ENCODE measurements around the gene USP47.

Gene USP47

GRCh38 chr11:11841723-11842420, at the start of gene USP47:
USP47 (plus strand) TSS chr11:11841972; CDS start chr11:11842186, 214 bp downstream.
- DNase-seq (ENCODE audit: low spot score): peak; percentile 93

GRCh38 chr11:11793073-11793472, 48.7 kb upstream of the USP47 start:
- no peak for DNase-seq (ENCODE audit: low spot score)

GRCh38 chr11:11798586-11799438, 43.0 kb upstream of the USP47 start:
- DNase-seq (ENCODE audit: low spot score): peak; percentile 80

- no peak for DNase-seq (ENCODE audit: low spot score)
These were observed 36.5 kb upstream of the USP47 start for GRCh38 chr11:11805228-11805627.

- DNase-seq (ENCODE audit: low spot score): no peak
These were observed 35.7 kb upstream of the USP47 start for GRCh38 chr11:11806074-11806473.

- DNase-seq (ENCODE audit: low spot score): no peak
These were observed 35.2 kb upstream of the USP47 start for GRCh38 chr11:11806586-11806985.

- DNase-seq (ENCODE audit: low spot score): no peak
These were observed 33.7 kb upstream of the USP47 start for GRCh38 chr11:11807811-11808782.

GRCh38 chr11:11808992-11809615, 32.7 kb upstream of the USP47 start:
- DNase-seq (ENCODE audit: low spot score): no peak

GRCh38 chr11:11810764-11811726, 30.7 kb upstream of the USP47 start:
- no peak for DNase-seq (ENCODE audit: low spot score)

GRCh38 chr11:11813288-11813962, 28.3 kb upstream of the USP47 start:
- no peak for DNase-seq (ENCODE audit: low spot score)

GRCh38 chr11:11814614-11815452, 26.9 kb upstream of the USP47 start:
- no peak for DNase-seq (ENCODE audit: low spot score)

GRCh38 chr11:11816511-11817314, 25.1 kb upstream of the USP47 start:
- DNase-seq (ENCODE audit: low spot score): no peak

GRCh38 chr11:11817957-11818356, 23.8 kb upstream of the USP47 start:
- no peak for DNase-seq (ENCODE audit: low spot score)

GRCh38 chr11:11818529-11819121, 23.1 kb upstream of the USP47 start:
- no peak for DNase-seq (ENCODE audit: low spot score)

- no peak for DNase-seq (ENCODE audit: low spot score)
These were observed 19.9 kb upstream of the USP47 start for GRCh38 chr11:11821899-11822298.

GRCh38 chr11:11822946-11823345, 18.8 kb upstream of the USP47 start:
- no peak for DNase-seq (ENCODE audit: low spot score)

GRCh38 chr11:11826260-11826659, 15.5 kb upstream of the USP47 start:
- DNase-seq (ENCODE audit: low spot score): no peak

GRCh38 chr11:11827272-11827671, 14.5 kb upstream of the USP47 start:
- no peak for DNase-seq (ENCODE audit: low spot score)
